MCF 10A (cell line): ENCODE measurements around the gene PHACTR1. TPM values are rescaled to one million over a fixed set of nuclear protein-coding genes. Genes with fewer than 3 reads are reported as not detected.

Experiments used
- BruUV-seq: library from RNA; stranded (reverse); fragments of 400-500 nt; replicated peaks from 2 replicates; lab custom pipeline; 2021; lab: Mats Ljungman, UMichigan
- CTCF ChIA-PET: fragments of 300-600 bp; sonication (Branson Sonifier 250); formaldehyde crosslinking; extraction: SDS; loops from one replicate; lab custom pipeline; 2021; ENCODE audit warnings: antibody characterized with exemption, inconsistent platforms; lab: Yijun Ruan, JAX
- POLR2A ChIA-PET: fragments of 300-600, 350-650 bp; sonication (Branson Sonifier 250); formaldehyde crosslinking; extraction: SDS; loops from one replicate; lab custom pipeline; 2020; ENCODE audit warnings: antibody characterized with exemption, inconsistent platforms; lab: Yijun Ruan, JAX
- DNase-seq: peaks from one replicate; pipeline ENCODE4 v3.0.0-alpha.2; 2018; ENCODE audit not compliant: unreplicated experiment
- H3K27ac Mint-ChIP-seq: one replicate; pipeline ENCODE4 v1.8.0; 2022; ENCODE audit warnings: mild to moderate bottlenecking, low read depth, mixed read lengths; ENCODE audit not compliant: unreplicated experiment
- H3K27me3 Mint-ChIP-seq: one replicate; pipeline ENCODE4 v1.8.0; 2022; ENCODE audit warnings: mixed read lengths; ENCODE audit not compliant: insufficient read depth, unreplicated experiment
- H3K36me3 Mint-ChIP-seq: one replicate; pipeline ENCODE4 v1.8.0; 2022; ENCODE audit warnings: mild to moderate bottlenecking, moderate library complexity, mixed read lengths; ENCODE audit not compliant: insufficient read depth, unreplicated experiment
- H3K4me1 Mint-ChIP-seq: one replicate; pipeline ENCODE4 v1.8.0; 2022; ENCODE audit warnings: mixed read lengths; ENCODE audit not compliant: insufficient read depth, unreplicated experiment
- H3K4me3 Mint-ChIP-seq: one replicate; pipeline ENCODE4 v1.8.0; 2022; ENCODE audit warnings: mild to moderate bottlenecking, moderate library complexity, mixed read lengths; ENCODE audit not compliant: unreplicated experiment
- H3K9me3 Mint-ChIP-seq: one replicate; pipeline ENCODE4 v1.8.0; 2022; ENCODE audit warnings: mixed read lengths; ENCODE audit not compliant: unreplicated experiment
- CTCF ChIP-seq: fragments of 200-600 bp; IDR thresholded peaks from one replicate; pipeline ENCODE4 v1.8.0; 2022; ENCODE audit warnings: antibody characterized with exemption, mild to moderate bottlenecking; ENCODE audit not compliant: unreplicated experiment
- intact Hi-C: fragments of 100-400 bp; cut with micrococcal nuclease; formaldehyde crosslinking; loops from 2 replicates; pipeline ENCODE4 v1.14.1; 2022
- total RNA-seq: library from RNA; stranded (reverse); gene quantifications from 2 replicates; pipeline ENCODE4 v1.2.3, GENCODE V29; 2022

Gene PHACTR1
- total RNA-seq, 1 experiment from 2014 or later = not detected

GRCh38 chr6:13259393-13259792 lies 542.8 kb downstream of the PHACTR1 start:
- no peak for TF ChIP-seq CTCF
- peaks cover 21% of the 10 kb centered on the region for H3K27me3 Mint-ChIP-seq
- H3K36me3 Mint-ChIP-seq = peaks cover 5% of the 10 kb centered on the region
- no peak overlapping the region for H3K4me3 Mint-ChIP-seq
- ChIA-PET POLR2A (interaction anchor here (0.6 kb wide), 1 partner anchor 63 kb away, joined by 5 read pairs; no protein-coding TSS in a partner anchor), CTCF (interaction anchor here (0.9 kb wide), 1 partner anchor 327 kb away, joined by 6 read pairs; no protein-coding TSS in a partner anchor)
- no peak overlapping the region for H3K27ac Mint-ChIP-seq
- intact Hi-C loops = no loop called here
- H3K9me3 Mint-ChIP-seq = peaks cover 6% of the 10 kb centered on the region
- DNase-seq = no peak
- BruUV-seq = no TSS peak
- no peaks in the 10 kb centered on the region for H3K4me1 Mint-ChIP-seq

DNA sequence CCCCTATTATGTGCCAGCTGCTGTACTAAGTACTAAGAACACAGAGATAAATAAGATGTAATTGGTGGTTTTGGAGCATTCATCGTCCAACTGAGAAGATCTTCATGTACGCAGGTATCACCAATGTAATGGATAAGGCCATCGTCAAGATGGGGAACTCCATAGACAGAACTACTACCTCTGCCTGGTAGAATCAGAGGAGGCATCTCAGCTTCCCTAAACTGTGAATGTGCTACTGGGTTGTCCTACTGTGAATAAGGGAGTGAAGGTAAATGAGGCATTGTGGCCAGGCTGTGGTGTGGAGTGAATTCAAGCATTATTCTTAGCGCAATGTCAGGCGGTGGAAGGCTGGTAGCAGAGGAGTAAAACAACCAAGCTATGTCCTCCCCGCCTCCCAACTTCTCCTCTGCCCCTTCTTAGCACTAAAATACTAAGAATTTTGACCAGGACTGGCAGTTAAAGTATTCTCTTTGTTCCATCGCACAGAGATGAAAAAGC lies 543.6 kb downstream of the PHACTR1 start:
- Mint-ChIP-seq H3K27ac (no peak overlapping the region), H3K9me3 (peaks cover 6% of the 10 kb centered on the region), H3K4me1 (no peaks in the 10 kb centered on the region), H3K27me3 (peaks cover 21% of the 10 kb centered on the region), H3K36me3 (peaks cover 5% of the 10 kb centered on the region), H3K4me3 (no peak overlapping the region)
- POLR2A ChIA-PET = interaction anchor here (0.6 kb wide), 1 partner anchor 62 kb away, joined by 5 read pairs; no protein-coding TSS in a partner anchor
- no peak for DNase-seq
- intact Hi-C loops = no loop called here
- CTCF ChIA-PET = interaction anchor here (0.6 kb wide), 1 partner anchor 525 kb away, joined by 3 read pairs; no protein-coding TSS in a partner anchor
- TF ChIP-seq CTCF = no peak
- BruUV-seq = no TSS peak

- no peak for TF ChIP-seq CTCF
- H3K36me3 Mint-ChIP-seq = peaks cover 5% of the 10 kb centered on the region
- peaks cover 6% of the 10 kb centered on the region for H3K9me3 Mint-ChIP-seq
- CTCF ChIA-PET = interaction anchor here (0.6 to 1.4 kb wide), 2 partner anchors 10 to 526 kb away, joined by 3 to 4 read pairs; no protein-coding TSS in a partner anchor
- H3K27me3 Mint-ChIP-seq = peaks cover 21% of the 10 kb centered on the region
- H3K27ac Mint-ChIP-seq = no peak overlapping the region
- BruUV-seq = no TSS peak
- no peak overlapping the region for H3K4me3 Mint-ChIP-seq
- H3K4me1 Mint-ChIP-seq = no peaks in the 10 kb centered on the region
- DNase-seq = no peak
- POLR2A ChIA-PET = no interaction called here
- intact Hi-C loops = no loop called here
Observed at GRCh38 chr6:13260831-13261230, 544.3 kb downstream of the PHACTR1 start.

- ChIA-PET POLR2A (no interaction called here), CTCF (interaction anchor here (0.5 to 1.4 kb wide), 2 partner anchors 10 to 313 kb away, joined by 3 to 4 read pairs; partner anchors contain the start of gene SIRT5)
- Mint-ChIP-seq H3K9me3 (peaks cover 3% of the 10 kb centered on the region), H3K4me1 (no peaks in the 10 kb centered on the region), H3K36me3 (peaks cover 5% of the 10 kb centered on the region), H3K27me3 (peaks cover 21% of the 10 kb centered on the region), H3K27ac (no peak overlapping the region), H3K4me3 (no peak overlapping the region)
- intact Hi-C loops = no loop called here
- no TSS peak for BruUV-seq
- no peak for DNase-seq
- TF ChIP-seq CTCF = no peak
Observed at GRCh38 chr6:13261464-13261994, 545.0 kb downstream of the PHACTR1 start.
